ENCODE results near the gene SP2.

- no peak for TF ChIP-seq POU5F1 (IDR thresholded peaks at IDR 0.05; ENCODE audit: low read depth, low read length)
- no peak for TF ChIP-seq CTCF (IDR thresholded peaks at IDR 0.05; ENCODE audit: control extremely low read depth in 1 of 3, insufficient read depth in 1 of 3, low read depth in 1 of 3, low read length in 3 of 3)
- no peak for TF ChIP-seq RAD21 (IDR thresholded peaks at IDR 0.05 in 1 of 2, conservative IDR thresholded peaks at IDR 0.05 in 1 of 2; ENCODE audit: low read depth in 2 of 2, low read length in 2 of 2)
- no peak for TF ChIP-seq MAFK (IDR thresholded peaks at IDR 0.05; ENCODE audit: low read depth, low read length)
- TF ChIP-seq RBBP5 (IDR thresholded peaks at IDR 0.05; ENCODE audit: borderline replicate concordance, low read depth, low read length) = no peak
- no peak for TF ChIP-seq POLR2A (IDR thresholded peaks at IDR 0.05; ENCODE audit: control extremely low read depth in 1 of 2, low read depth in 2 of 2, low read length in 2 of 2)
- no peak for TF ChIP-seq EZH2 (IDR thresholded peaks at IDR 0.05; ENCODE audit: low read depth, low read length, severe bottlenecking)
- no peak for TF ChIP-seq SP1 (IDR thresholded peaks at IDR 0.05; ENCODE audit: low read depth, low read length)
- no peak for TF ChIP-seq GABPA (IDR thresholded peaks at IDR 0.05; ENCODE audit: borderline replicate concordance, insufficient read depth, low read length)
- TF ChIP-seq CBX5 (IDR thresholded peaks at IDR 0.05; ENCODE audit: low read depth, low read length) = no peak
- no peak for TF ChIP-seq KDM1A (IDR thresholded peaks at IDR 0.05; ENCODE audit: borderline replicate concordance, low read length)
- no peak for TF ChIP-seq CREB1 (IDR thresholded peaks at IDR 0.05)
Measured at GRCh38 chr17:47961406-47961805, 65.4 kb downstream of the SP2 start.
